ENCODE measurements around the gene C1orf56. TPM values are rescaled to one million over a fixed set of nuclear protein-coding genes. Genes with fewer than 3 reads are reported as not detected.

Gene C1orf56
- total and polyA plus RNA-seq, 2 of the 13 experiments (the other 11 are each of a cell fraction or from before 2014, with no cell fraction given) = 1.5 to 3.2 TPM

DNA sequence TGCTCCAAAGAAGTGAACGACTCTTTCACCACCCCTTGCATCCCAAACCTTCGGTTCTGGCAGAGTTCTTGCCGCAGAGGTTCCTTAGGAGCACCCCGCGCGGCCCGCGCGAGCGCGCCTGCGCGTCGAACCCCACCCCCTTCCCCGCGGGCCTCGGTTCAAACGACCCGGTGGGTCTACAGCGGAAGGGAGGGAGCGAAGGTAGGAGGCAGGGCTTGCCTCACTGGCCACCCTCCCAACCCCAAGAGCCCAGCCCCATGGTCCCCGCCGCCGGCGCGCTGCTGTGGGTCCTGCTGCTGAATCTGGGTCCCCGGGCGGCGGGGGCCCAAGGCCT is at the start of gene C1orf56 (continued):
- TF ChIP-seq, protein P1, sequence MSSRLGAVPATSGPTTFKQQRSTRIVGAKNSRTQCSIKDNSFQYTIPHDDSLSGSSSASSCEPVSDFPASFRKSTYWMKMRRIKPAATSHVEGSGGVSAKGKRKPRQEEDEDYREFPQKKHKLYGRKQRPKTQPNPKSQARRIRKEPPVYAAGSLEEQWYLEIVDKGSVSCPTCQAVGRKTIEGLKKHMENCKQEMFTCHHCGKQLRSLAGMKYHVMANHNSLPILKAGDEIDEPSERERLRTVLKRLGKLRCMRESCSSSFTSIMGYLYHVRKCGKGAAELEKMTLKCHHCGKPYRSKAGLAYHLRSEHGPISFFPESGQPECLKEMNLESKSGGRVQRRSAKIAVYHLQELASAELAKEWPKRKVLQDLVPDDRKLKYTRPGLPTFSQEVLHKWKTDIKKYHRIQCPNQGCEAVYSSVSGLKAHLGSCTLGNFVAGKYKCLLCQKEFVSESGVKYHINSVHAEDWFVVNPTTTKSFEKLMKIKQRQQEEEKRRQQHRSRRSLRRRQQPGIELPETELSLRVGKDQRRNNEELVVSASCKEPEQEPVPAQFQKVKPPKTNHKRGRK (CRISPR knock-in tag; IDR thresholded peaks at IDR 0.05) = no peak
- no peak for TF ChIP-seq ZNF260 (CRISPR knock-in tag; IDR thresholded peaks at IDR 0.05; ENCODE audit: borderline replicate concordance, low read depth)
- TF ChIP-seq, protein P2, sequence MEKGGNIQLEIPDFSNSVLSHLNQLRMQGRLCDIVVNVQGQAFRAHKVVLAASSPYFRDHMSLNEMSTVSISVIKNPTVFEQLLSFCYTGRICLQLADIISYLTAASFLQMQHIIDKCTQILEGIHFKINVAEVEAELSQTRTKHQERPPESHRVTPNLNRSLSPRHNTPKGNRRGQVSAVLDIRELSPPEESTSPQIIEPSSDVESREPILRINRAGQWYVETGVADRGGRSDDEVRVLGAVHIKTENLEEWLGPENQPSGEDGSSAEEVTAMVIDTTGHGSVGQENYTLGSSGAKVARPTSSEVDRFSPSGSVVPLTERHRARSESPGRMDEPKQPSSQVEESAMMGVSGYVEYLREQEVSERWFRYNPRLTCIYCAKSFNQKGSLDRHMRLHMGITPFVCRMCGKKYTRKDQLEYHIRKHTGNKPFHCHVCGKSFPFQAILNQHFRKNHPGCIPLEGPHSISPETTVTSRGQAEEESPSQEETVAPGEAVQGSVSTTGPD (CRISPR knock-in tag; IDR thresholded peaks at IDR 0.05) = no peak
- TF ChIP-seq EEA1 (CRISPR knock-in tag; IDR thresholded peaks at IDR 0.05; ENCODE audit: borderline replicate concordance) = no peak
- TF ChIP-seq POLR2A (IDR thresholded peaks at IDR 0.05; ENCODE audit: insufficient read depth in 1 of 2, low read depth in 2 of 2, low read length in 2 of 2) = peak; percentile 58 to 77
- TF ChIP-seq, protein P3, sequence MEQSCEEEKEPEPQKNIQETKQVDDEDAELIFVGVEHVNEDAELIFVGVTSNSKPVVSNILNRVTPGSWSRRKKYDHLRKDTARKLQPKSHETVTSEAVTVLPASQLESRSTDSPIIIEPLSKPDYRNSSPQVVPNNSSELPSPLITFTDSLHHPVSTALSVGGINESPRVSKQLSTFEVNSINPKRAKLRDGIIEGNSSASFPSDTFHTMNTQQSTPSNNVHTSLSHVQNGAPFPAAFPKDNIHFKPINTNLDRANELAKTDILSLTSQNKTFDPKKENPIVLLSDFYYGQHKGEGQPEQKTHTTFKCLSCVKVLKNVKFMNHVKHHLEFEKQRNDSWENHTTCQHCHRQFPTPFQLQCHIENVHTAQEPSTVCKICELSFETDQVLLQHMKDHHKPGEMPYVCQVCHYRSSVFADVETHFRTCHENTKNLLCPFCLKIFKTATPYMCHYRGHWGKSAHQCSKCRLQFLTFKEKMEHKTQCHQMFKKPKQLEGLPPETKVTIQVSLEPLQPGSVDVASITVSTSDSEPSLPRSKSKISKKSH (CRISPR knock-in tag; IDR thresholded peaks at IDR 0.05; ENCODE audit: borderline replicate concordance) = no peak
- no peak for TF ChIP-seq NCOR1 (IDR thresholded peaks at IDR 0.05; ENCODE audit: borderline replicate concordance, low read length)
- peak; percentile 43; the same call in 1 of the 2 replicates for TF ChIP-seq ZBTB25 (CRISPR knock-in tag; IDR thresholded peaks at IDR 0.05)
- TF ChIP-seq FOXJ3 (CRISPR knock-in tag; IDR thresholded peaks at IDR 0.05; ENCODE audit: borderline replicate concordance) = no peak
- TF ChIP-seq ZNF18 (CRISPR knock-in tag; IDR thresholded peaks at IDR 0.05; ENCODE audit: insufficient replicate concordance) = no peak
- peak; percentile 45; the same call in 1 of the 2 replicates for TF ChIP-seq MAZ (IDR thresholded peaks at IDR 0.05; ENCODE audit: borderline replicate concordance, low read depth, low read length)
- TF ChIP-seq MAZ (CRISPR knock-in tag; IDR thresholded peaks at IDR 0.05; ENCODE audit: low read depth) = no peak; the same call in 1 of the 2 replicates
- TF ChIP-seq ZSCAN12 (CRISPR knock-in tag; IDR thresholded peaks at IDR 0.05) = no peak
- TF ChIP-seq, protein P4, sequence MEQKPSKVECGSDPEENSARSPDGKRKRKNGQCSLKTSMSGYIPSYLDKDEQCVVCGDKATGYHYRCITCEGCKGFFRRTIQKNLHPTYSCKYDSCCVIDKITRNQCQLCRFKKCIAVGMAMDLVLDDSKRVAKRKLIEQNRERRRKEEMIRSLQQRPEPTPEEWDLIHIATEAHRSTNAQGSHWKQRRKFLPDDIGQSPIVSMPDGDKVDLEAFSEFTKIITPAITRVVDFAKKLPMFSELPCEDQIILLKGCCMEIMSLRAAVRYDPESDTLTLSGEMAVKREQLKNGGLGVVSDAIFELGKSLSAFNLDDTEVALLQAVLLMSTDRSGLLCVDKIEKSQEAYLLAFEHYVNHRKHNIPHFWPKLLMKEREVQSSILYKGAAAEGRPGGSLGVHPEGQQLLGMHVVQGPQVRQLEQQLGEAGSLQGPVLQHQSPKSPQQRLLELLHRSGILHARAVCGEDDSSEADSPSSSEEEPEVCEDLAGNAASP (CRISPR knock-in tag; IDR thresholded peaks at IDR 0.05; ENCODE audit: borderline replicate concordance) = no peak
- TF ChIP-seq ISL2 (CRISPR knock-in tag; IDR thresholded peaks at IDR 0.05) = no peak
- 0 out of 4 replicates have a peak, but pooled peaks of 1 of the 2 experiments have one; percentile 37 for TF ChIP-seq KLF16 (CRISPR knock-in tag; IDR thresholded peaks at IDR 0.05)
- no peak for TF ChIP-seq MTF1 (CRISPR knock-in tag; IDR thresholded peaks at IDR 0.05)
- TF ChIP-seq KAT7 (CRISPR knock-in tag; IDR thresholded peaks at IDR 0.05; ENCODE audit: borderline replicate concordance) = 0 out of 2 replicates have a peak, but pooled peaks have one; percentile 15
- TF ChIP-seq ZNF556 (CRISPR knock-in tag; IDR thresholded peaks at IDR 0.05; ENCODE audit: borderline replicate concordance) = no peak
- no peak for TF ChIP-seq JDP2 (CRISPR knock-in tag; IDR thresholded peaks at IDR 0.05; ENCODE audit: borderline replicate concordance)
- no peak for TF ChIP-seq ZC3H13 (CRISPR knock-in tag; IDR thresholded peaks at IDR 0.05)
- no peak for TF ChIP-seq REPIN1 (CRISPR knock-in tag; IDR thresholded peaks at IDR 0.05; ENCODE audit: borderline replicate concordance, low read depth)
